H9 (cell line): ENCODE measurements around the gene MELK. TPM values are rescaled to one million over a fixed set of nuclear protein-coding genes. Genes with fewer than 3 reads are reported as not detected.

Experiments used
- DNase-seq: peaks from one replicate; pipeline ENCODE4 v3.0.0-alpha.2; 2017
- H2AFZ ChIP-seq: one replicate; pipeline ENCODE4 v1.6.1; 2013; ENCODE audit warnings: mild to moderate bottlenecking, low read length, control low read depth, moderate library complexity
- H2AK5ac ChIP-seq: 2 replicates; pipeline ENCODE4 v1.6.1; 2013; ENCODE audit warnings: low read length, control low read depth, mixed read lengths; ENCODE audit not compliant: insufficient read length
- H2BK120ac ChIP-seq: one replicate; pipeline ENCODE4 v1.6.1; 2013; ENCODE audit warnings: low read depth, mild to moderate bottlenecking, low read length, control low read depth, inconsistent platforms; ENCODE audit not compliant: poor library complexity, severe bottlenecking
- H2BK12ac ChIP-seq: 2 replicates; pipeline ENCODE4 v1.6.1; 2013; ENCODE audit warnings: low read length, control low read depth, mixed read lengths, low read depth; ENCODE audit not compliant: insufficient read length
- H2BK15ac ChIP-seq: 2 replicates; pipeline ENCODE4 v1.6.1; 2013; ENCODE audit warnings: low read depth, low read length, control low read depth
- H2BK20ac ChIP-seq: one replicate; pipeline ENCODE4 v1.6.1; 2013; ENCODE audit warnings: low read depth, mild to moderate bottlenecking, low read length, control low read depth, inconsistent platforms; ENCODE audit not compliant: poor library complexity, severe bottlenecking
- H2BK5ac ChIP-seq: 2 replicates; pipeline ENCODE4 v1.6.1; 2013; ENCODE audit warnings: low read length, control low read depth, mixed read lengths; ENCODE audit not compliant: insufficient read length
- H3K14ac ChIP-seq: 2 replicates; pipeline ENCODE4 v1.6.1; 2013; ENCODE audit warnings: low read length, control low read depth; ENCODE audit not compliant: insufficient read depth
- H3K18ac ChIP-seq: 2 replicates; pipeline ENCODE4 v1.6.1; 2013; ENCODE audit warnings: low read depth, mild to moderate bottlenecking, mixed read lengths, low read length, control low read depth; ENCODE audit not compliant: insufficient read length
- H3K23ac ChIP-seq: 2 replicates; pipeline ENCODE4 v1.6.1; 2013; ENCODE audit warnings: low read length, control low read depth, mixed read lengths, low read depth; ENCODE audit not compliant: insufficient read length
- H3K23me2 ChIP-seq: 2 replicates; pipeline ENCODE4 v1.6.1; 2013; ENCODE audit warnings: low read depth, mild to moderate bottlenecking, mixed read lengths, low read length, control low read depth; ENCODE audit not compliant: insufficient read length, poor library complexity, severe bottlenecking
- H3K27ac ChIP-seq: 2 replicates; pipeline ENCODE4 v1.5.1; 2013; ENCODE audit warnings: low read length, control low read depth, mixed read lengths, low read depth; ENCODE audit not compliant: insufficient read length
- H3K27me3 ChIP-seq: 2 replicates; pipeline ENCODE4 v1.6.1; 2013; ENCODE audit warnings: low read length, control low read depth, inconsistent platforms; ENCODE audit not compliant: insufficient read depth
- H3K4ac ChIP-seq: 2 replicates; pipeline ENCODE4 v1.6.1; 2013; ENCODE audit warnings: low read depth, mild to moderate bottlenecking, control low read depth, inconsistent platforms, low read length, moderate library complexity
- H3K4me1 ChIP-seq: 2 replicates; pipeline ENCODE4 v1.6.1; 2013; ENCODE audit warnings: low read length, control low read depth, inconsistent platforms; ENCODE audit not compliant: insufficient read depth
- H3K4me2 ChIP-seq: 2 replicates; pipeline ENCODE4 v1.6.1; 2013; ENCODE audit warnings: low read length, control low read depth, mixed read lengths; ENCODE audit not compliant: insufficient read length, insufficient read depth
- H3K56ac ChIP-seq: 2 replicates; pipeline ENCODE4 v1.6.1; 2013; ENCODE audit warnings: low read depth, mild to moderate bottlenecking, mixed read lengths, low read length, control low read depth; ENCODE audit not compliant: insufficient read length
- H3K79me1 ChIP-seq: 2 replicates; pipeline ENCODE4 v1.6.1; 2013; ENCODE audit warnings: low read depth, mild to moderate bottlenecking, moderate library complexity, low read length, control low read depth, inconsistent platforms; ENCODE audit not compliant: insufficient read depth, poor library complexity, severe bottlenecking
- H3K79me2 ChIP-seq: 2 replicates; pipeline ENCODE4 v1.6.1; 2013; ENCODE audit warnings: low read length, control low read depth, inconsistent platforms; ENCODE audit not compliant: insufficient read depth
- H3K9ac ChIP-seq: 2 replicates; pipeline ENCODE4 v1.6.1; 2013; ENCODE audit warnings: low read length, control low read depth, mixed read lengths; ENCODE audit not compliant: insufficient read length; ENCODE audit errors: extremely low read depth
- H3K9me3 ChIP-seq: one replicate; pipeline ENCODE4 v1.6.1; 2013; ENCODE audit warnings: low read depth, low read length, inconsistent platforms; ENCODE audit not compliant: control insufficient read depth
- H3T11ph ChIP-seq: one replicate; pipeline ENCODE4 v1.6.1; 2013; ENCODE audit warnings: mild to moderate bottlenecking, low read length, control low read depth, inconsistent platforms
- H4K20me1 ChIP-seq: one replicate; pipeline ENCODE4 v1.6.1; 2013; ENCODE audit not compliant: control insufficient read depth, insufficient read length, insufficient read depth
- H4K5ac ChIP-seq: 2 replicates; pipeline ENCODE4 v1.6.1; 2013; ENCODE audit warnings: low read depth, mild to moderate bottlenecking, mixed read lengths, low read length, control low read depth; ENCODE audit not compliant: insufficient read length
- H4K8ac ChIP-seq: replicated peaks from 2 replicates; pipeline ENCODE4 v1.6.1; 2013; ENCODE audit warnings: low read length, control low read depth, mixed read lengths, low read depth; ENCODE audit not compliant: insufficient read length
- H4K91ac ChIP-seq: 2 replicates; pipeline ENCODE4 v1.6.1; 2013; ENCODE audit warnings: low read depth, mild to moderate bottlenecking, moderate library complexity, mixed read lengths, low read length, control low read depth; ENCODE audit not compliant: insufficient read length
- H3K27ac Mint-ChIP-seq, 3 experiments: 2 replicates in 2 of 3; 3 replicates in 1 of 3; pipeline ENCODE4 v1.8.0; 2020 to 2021; ENCODE audit warnings: mixed read lengths in 3 of 3, mild to moderate bottlenecking in 1 of 3, moderate library complexity in 1 of 3
- H3K27me3 Mint-ChIP-seq: 2 replicates; pipeline ENCODE4 v1.8.0; 2021; ENCODE audit warnings: low read depth, mild to moderate bottlenecking, moderate library complexity, mixed read lengths
- H3K36me3 Mint-ChIP-seq, 3 experiments: 2 replicates in 2 of 3; 3 replicates in 1 of 3; pipeline ENCODE4 v1.8.0; 2020 to 2021; ENCODE audit warnings: low read depth in 3 of 3, mixed read lengths in 3 of 3; ENCODE audit not compliant: insufficient read depth in 1 of 3
- H3K4me1 Mint-ChIP-seq, 2 experiments: 2 replicates each; pipeline ENCODE4 v1.8.0; 2020; ENCODE audit warnings: mixed read lengths in 2 of 2
- H3K4me3 Mint-ChIP-seq, 2 experiments: 2 replicates in 1 of 2; 3 replicates in 1 of 2; pipeline ENCODE4 v1.8.0; 2020 to 2021; ENCODE audit warnings: mild to moderate bottlenecking in 2 of 2, mixed read lengths in 2 of 2, moderate library complexity in 1 of 2
- H3K9me3 Mint-ChIP-seq, 2 experiments: 2 replicates in 1 of 2; 3 replicates in 1 of 2; pipeline ENCODE4 v1.8.0; 2020; ENCODE audit warnings: mild to moderate bottlenecking in 2 of 2, mixed read lengths in 2 of 2, moderate library complexity in 1 of 2
- CTCF ChIP-seq: fragments of 200-600 bp; sonication (generic); conservative IDR thresholded peaks from 3 replicates; pipeline ENCODE4 v1.8.0; 2021; ENCODE audit warnings: antibody characterized with exemption, mild to moderate bottlenecking
- WGBS: extraction: QIAGEN DNeasy Blood & Tissue Kit; methylation state at CpG from one replicate; pipeline ENCODE4 v1.1.7; 2013; ENCODE audit warnings: missing lambda C conversion rate, low lambda C conversion rate, mixed read lengths; ENCODE audit not compliant: insufficient read length; ENCODE audit errors: extremely low coverage; 5-methylcytosine and 5-hydroxymethylcytosine counted together
- total RNA-seq: library from RNA; stranded (reverse); gene quantifications from 2 replicates; pipeline ENCODE4 v1.2.1, GENCODE V29; 2021

The MELK gene
- total RNA-seq, 1 experiment from 2014 or later: 43.6 TPM

- TF ChIP-seq CTCF: no peak
- H3K9me3 Mint-ChIP-seq: no peaks in the 10 kb centered on the region
- no CpG with 5 or more reads among the region's 6 CpGs for WGBS
Observed at GRCh38 chr9:36642817-36643216, 70.1 kb downstream of the MELK start.

More at GRCh38 chr9:36642817-36643216, 70.1 kb downstream of the MELK start:
- no peak overlapping the region for H3K23ac ChIP-seq
- DNase-seq: no peak
- H3K27me3 Mint-ChIP-seq: no peaks in the 10 kb centered on the region
- no peak overlapping the region for H2BK20ac ChIP-seq
- no peak overlapping the region for H3T11ph ChIP-seq
- H3K79me2 ChIP-seq: no peaks in the 10 kb centered on the region
- peaks cover 9 to 51% (median 35%) of the 10 kb centered on the region in 3 experiments; a peak in 6 of 7 replicates for H3K36me3 Mint-ChIP-seq
- no peak overlapping the region for H3K27ac ChIP-seq
- no peak overlapping the region for H3K18ac ChIP-seq
- H4K91ac ChIP-seq: no peak overlapping the region
- no peaks in the 10 kb centered on the region for H3K27me3 ChIP-seq
- no peaks in the 10 kb centered on the region for H4K20me1 ChIP-seq
- H2AFZ ChIP-seq: no peak overlapping the region
- H2BK12ac ChIP-seq: no peak overlapping the region
- H2BK15ac ChIP-seq: no peak overlapping the region
- no peak overlapping the region for H3K4me3 Mint-ChIP-seq
- H3K4ac ChIP-seq: no peak overlapping the region
- H2BK5ac ChIP-seq: no peak overlapping the region
- no peak overlapping the region for H3K27ac Mint-ChIP-seq
- no peaks in the 10 kb centered on the region for H3K4me1 ChIP-seq
- H3K14ac ChIP-seq: no peak overlapping the region
- no peaks in the 10 kb centered on the region for H3K4me1 Mint-ChIP-seq
- H2BK120ac ChIP-seq: no peak overlapping the region
- no peaks in the 10 kb centered on the region for H3K9me3 ChIP-seq
- no peak overlapping the region for H3K4me2 ChIP-seq
- H3K56ac ChIP-seq: no peak overlapping the region
- no peak overlapping the region for H2AK5ac ChIP-seq
- H4K5ac ChIP-seq: no peak overlapping the region
- no peaks in the 10 kb centered on the region for H3K23me2 ChIP-seq
- H4K8ac ChIP-seq: no peak overlapping the region
- no peak overlapping the region for H3K9ac ChIP-seq
- no peaks in the 10 kb centered on the region for H3K79me1 ChIP-seq
